ELR (cell line): ENCODE results near the gene CFAP53.
A peak's percentile ranks its signal among the peaks of the same experiment; 100 is the strongest.

Experiments
- DNase-seq: peaks from one replicate; pipeline ENCODE4 v3.0.0-alpha.2; 2015; ENCODE audit warnings: low read depth

CFAP53 gene

GRCh38 chr18:50193796-50194630, 72.3 kb downstream of the CFAP53 start:
- DNase-seq = no peak

- no peak for DNase-seq
Measured at GRCh38 chr18:50192995-50193795, 73.1 kb downstream of the CFAP53 start.

- DNase-seq = no peak
Measured at GRCh38 chr18:50190926-50191325, 75.4 kb downstream of the CFAP53 start.

DNA sequence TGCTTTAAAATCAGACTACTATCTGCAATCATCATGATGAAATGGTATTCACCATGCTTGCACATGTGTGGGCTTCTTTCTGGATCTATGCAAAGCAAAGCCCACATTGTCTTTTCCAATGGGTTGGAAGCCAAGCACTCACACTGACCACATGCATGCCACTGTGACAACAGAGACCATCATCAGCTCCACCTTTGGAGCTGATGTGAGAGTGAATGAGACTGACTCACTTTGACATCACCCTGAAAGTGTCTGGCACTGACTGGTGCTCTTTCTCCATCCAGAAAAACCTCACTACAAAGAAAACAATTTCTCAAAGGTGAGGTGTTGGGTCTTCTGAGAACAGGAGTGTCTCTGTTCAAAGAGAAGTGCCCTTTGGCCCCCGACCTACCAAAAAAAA, 76.1 kb downstream of the CFAP53 start:
- DNase-seq = peak; percentile 13

- no peak for DNase-seq
Measured at GRCh38 chr18:50189160-50189559, 77.1 kb downstream of the CFAP53 start.

DNA sequence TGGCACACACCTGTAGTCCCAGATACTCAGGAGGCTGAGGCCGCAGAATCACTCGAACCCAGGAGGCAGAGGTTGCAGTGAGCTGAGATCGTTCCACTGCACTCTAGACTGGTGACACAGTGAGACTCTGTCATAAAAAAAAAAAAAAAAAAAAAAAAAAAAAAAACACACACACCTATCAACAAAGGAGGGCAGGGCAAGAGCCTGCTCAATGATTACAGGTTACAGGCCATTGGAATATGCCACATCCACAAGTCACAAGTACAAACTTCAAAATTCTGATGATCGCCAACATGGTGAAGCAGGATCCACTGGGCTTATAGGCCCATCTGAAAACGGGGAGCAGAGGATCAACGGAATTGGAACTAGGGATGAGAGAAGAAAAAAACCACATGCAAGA, 77.6 kb downstream of the CFAP53 start:
- DNase-seq = no peak

GRCh38 chr18:50187659-50188058, 78.6 kb downstream of the CFAP53 start:
- no peak for DNase-seq

DNA sequence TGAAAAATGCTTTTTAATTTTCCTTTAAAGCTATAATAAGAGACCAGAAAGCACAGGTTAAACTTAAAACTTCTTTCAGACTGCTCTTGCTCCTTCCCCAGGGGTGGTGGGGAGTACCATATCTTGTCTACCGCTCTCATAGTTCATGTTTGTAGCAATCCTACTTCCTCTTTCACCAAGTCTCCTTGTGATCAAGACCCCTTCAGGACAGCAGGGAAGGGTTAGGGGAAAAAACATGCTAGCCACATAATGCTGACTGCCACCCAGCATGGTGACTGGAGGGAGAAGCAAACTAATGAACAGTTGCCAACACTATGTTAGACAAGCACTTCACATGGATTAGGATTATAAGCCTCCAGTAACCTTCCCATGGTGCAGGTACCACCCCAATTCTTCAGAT, 79.9 kb downstream of the CFAP53 start:
- no peak for DNase-seq

- DNase-seq = peak; percentile 38
Measured at GRCh38 chr18:50183556-50183955, 82.7 kb downstream of the CFAP53 start.

- no peak for DNase-seq
Measured at GRCh38 chr18:50182511-50182910, 83.8 kb downstream of the CFAP53 start.

GRCh38 chr18:50181590-50181989, 84.7 kb downstream of the CFAP53 start:
- no peak for DNase-seq

GRCh38 chr18:50179465-50179864, 86.8 kb downstream of the CFAP53 start:
- DNase-seq = no peak

DNA sequence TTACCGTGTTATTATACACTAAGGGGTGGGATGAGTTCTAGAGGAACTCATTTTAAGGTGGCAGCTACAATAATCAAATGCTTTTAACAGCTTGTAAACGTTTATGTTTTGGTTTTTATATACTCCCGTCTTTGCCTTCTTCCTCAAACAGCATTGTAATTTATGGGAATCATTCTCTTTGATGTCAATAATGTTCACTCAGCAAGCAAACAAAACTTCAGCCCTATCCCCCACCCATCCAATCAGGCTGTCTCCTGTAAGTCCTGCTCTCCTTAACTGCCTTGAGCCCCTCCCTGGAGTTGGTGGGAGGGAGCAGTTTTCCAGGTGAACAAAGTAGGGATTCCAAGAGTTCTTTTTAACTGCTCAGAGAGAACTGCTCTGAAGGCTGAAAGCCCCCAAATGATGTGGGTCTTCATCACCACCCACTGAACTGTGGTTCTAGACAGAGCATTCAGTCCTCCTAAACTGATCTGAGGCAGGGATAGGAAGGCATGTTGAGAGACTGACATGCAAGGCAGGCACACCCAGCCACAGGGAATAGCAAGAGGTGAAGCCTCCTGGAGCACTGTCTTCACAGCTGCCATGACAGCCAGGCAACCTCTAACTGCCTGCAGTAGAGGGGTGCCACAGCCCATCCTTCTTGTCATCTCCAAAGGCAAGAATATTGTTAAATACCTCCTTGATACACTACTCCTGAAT, 88.9 kb downstream of the CFAP53 start:
- no peak for DNase-seq
